Right lobe of liver (tissue), 4 donors: Measurements from ENCODE around the gene GOLIM4.

Experiments
- CTCF ChIP-seq, 4 donors: fragments of 200-600 bp in 3 of 4; fragments of 450-650 bp in 1 of 4; IDR thresholded peaks; one replicate each; pipeline versions ENCODE4 v1.5.1 to v1.8.0; 2016 to 2022; ENCODE audit warnings: antibody characterized with exemption in 4 of 4, mild to moderate bottlenecking in 2 of 4
- POLR2A ChIP-seq: fragments of 450-650 bp; IDR thresholded peaks from one replicate; pipeline ENCODE4 v1.6.1; 2017; ENCODE audit warnings: antibody characterized with exemption, mild to moderate bottlenecking
- donor health status: DM: no; HTN: no; CAD: no.
- donor health status: DM: no; HTN: no; CAD: no.
- donor health status: DM: no; HTN: yes; CAD: no.

- TF ChIP-seq CTCF (IDR thresholded peaks at IDR 0.05): no peak
- TF ChIP-seq POLR2A: no peak
Observed at GRCh38 chr3:168071591-168072322, 24.0 kb downstream of the GOLIM4 start.
